ENCODE data around the gene GALP.
"Not testable (repeated sequence)": the region's sequence is repeated elsewhere in the genome, so short reads cannot be mapped to it uniquely, and the experiment has no call there.

The GALP gene

GRCh38 chr19:56175861-56176307 is at the start of gene GALP:
TSS of gene GALP (plus strand) at chr19:56176008. CDS start at chr19:56177109, 1,101 bp downstream.
- not testable (repeated sequence) for DNase-seq

- DNase-seq = no peak
Observed at GRCh38 chr19:56126983-56127780, 48.6 kb upstream of the GALP start.

DNA sequence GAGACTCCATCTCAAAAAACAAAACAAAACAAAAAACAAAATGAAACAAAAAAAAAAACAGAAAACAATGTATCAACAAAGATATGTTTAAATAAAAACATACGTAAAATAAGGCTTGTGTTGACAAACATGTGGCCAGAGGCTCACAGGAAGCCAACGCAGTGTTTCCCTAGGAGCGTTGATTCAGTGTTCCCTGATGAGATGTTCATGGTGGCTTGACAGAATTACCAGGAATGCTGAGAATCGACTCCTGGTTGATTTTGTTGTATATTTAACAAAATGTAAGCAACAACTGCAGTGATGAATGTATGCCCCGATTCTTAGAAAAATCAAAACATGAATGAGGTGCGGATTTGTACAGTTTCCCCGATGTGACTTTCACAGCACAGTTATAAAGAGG is 45.8 kb upstream of the GALP start:
- no peak for DNase-seq

DNA sequence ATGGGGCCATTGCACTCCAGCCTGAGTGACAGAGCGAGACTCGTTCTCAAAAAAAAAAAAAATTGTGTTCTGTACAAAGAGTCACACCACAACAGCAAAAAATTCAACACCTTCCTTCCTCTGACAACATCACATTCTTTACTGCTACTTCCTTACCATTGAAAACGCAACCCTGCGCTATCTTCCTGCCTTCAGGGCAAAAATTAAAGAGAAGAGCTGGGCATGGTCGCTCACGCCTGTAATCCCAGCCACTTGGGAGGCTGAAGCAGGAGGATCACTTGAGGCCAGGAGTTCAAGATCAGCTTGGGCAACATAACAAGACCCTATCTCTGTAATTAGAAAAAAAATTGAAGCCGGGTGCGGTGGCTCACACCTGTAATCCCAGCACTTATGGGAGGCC is 44.2 kb upstream of the GALP start:
- no peak for DNase-seq

DNA sequence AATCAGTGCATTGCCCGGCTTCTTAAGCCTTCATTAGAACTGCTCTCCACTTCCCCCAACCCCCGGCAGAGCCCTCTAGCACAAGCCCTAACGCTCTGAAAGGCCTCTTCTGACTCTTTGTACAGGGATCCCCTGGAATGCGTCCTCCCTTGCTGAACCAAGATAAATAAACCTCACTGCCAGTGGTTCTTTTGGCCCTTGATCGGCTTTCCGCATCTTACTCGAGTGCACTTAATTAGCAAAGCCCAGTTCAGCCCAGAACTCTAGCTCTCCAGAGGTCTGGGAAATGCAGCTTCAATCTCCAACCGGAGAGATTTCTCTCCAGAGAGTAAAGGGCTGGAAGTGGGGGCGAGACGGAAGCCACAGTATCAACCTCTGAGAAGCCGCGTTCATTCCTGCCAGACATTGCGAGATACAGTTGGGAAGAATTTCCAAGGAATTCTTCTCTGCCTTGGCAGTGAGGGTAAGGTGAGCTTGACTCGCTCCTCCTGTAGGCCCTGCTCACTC is 43.4 kb upstream of the GALP start:
- DNase-seq = no peak

DNA sequence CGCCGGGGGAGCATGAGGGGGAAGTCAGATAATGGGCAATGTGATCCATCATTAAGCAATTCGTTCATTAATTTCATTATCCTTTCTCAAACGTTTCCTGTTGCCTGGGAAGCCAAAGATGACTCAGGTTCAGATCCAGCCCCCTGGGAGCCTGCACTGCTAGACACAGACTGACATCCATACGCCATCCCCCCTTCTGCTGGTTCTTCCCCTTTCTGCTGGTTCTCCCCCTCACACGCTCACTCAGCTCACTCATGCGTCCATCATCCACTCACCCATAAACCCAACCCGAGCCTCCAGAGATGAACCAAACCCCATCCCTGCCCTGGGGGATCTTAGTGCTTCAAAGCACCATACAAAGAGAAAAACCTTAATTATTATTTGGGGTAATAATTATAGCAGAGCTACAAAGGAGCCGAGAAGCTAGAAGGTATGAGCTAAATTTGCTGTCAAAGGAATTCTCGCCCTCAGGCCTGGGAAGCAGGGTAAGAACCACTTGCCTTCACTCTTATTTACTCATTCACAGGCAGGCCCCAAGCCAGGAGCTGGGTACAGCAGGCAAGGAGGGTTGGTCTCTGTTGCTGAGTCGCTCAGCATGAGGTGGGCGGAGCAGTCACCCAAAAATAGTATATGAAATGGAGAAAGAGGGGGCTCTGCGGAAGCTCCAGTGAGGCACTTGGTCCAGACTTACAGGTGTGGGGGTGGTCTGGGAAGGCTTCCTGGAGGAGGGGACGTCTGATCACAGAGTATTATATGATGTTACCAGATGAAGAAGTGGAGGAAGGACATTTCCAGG is 41.8 kb upstream of the GALP start:
- no peak for DNase-seq

DNA sequence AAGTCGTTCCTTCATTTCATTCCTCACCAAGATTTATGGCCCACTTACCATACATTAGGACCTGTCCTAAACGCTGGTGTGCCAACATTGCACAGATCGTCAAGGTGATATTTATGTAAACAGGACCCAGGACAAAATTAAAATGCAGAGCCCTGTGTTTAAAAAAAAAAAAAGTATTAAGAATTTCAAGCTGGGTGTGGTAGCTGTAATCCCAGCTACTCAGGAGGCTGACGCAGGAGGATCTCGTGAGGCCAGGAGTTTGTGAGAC is 41.2 kb upstream of the GALP start:
- no peak for DNase-seq

- no peak for DNase-seq
Observed at GRCh38 chr19:56136362-56136761, 39.4 kb upstream of the GALP start.

- no peak for DNase-seq
Observed at GRCh38 chr19:56137405-56137804, 38.4 kb upstream of the GALP start.

DNA sequence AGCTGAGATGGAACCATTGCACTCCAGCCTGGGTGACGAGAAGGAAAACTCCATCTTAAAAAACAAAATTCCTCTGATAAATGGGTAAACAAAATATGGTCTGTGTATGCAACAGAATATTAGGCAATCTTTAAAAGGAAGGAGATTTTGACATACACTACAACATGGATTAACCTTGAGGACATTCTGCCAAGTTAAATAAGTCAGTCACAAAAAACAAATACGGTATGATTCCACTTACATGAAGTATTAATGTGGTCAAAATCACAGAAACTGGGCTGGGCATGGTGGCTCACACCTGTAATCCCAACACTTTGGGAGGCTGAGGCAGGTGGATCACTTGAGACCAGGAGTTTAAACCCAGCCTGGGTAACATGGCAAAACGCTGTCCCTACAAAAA is 37.7 kb upstream of the GALP start:
- no peak for DNase-seq

DNA sequence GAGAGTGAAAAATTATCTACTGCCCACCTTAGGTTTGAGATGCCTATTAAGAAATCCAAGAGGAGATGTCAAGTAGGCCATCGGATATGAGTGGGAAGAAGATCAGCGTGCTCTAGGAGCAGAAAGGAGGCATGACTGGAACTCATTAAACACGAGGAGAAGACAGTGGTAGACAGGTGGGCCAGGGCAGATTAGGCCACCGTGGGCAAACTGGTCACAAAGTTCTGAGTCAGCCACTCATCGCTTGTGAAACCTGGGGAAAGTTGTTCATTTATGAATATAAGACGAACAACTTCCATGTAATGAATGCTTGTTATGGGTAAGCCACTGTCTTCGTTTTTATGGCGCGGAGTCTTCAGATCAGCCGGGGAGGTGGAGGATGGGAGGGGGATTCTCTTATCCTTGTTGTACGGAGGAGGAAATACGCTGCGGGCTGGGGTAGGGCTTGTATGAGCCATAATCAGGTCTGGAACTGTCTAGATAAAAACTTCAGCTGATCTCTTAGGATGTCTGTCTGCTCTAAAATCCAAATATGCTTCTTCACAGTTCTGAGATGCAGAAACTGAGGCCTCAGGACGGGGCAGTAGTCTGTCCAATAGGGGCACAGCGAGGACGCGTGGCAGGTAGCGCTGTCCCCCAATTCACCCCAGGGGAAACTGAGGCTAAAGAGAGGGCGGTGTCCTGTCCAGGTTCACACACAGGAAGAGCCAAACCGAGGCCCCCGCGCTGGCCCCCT is 35.8 kb upstream of the GALP start:
- no peak for DNase-seq

DNA sequence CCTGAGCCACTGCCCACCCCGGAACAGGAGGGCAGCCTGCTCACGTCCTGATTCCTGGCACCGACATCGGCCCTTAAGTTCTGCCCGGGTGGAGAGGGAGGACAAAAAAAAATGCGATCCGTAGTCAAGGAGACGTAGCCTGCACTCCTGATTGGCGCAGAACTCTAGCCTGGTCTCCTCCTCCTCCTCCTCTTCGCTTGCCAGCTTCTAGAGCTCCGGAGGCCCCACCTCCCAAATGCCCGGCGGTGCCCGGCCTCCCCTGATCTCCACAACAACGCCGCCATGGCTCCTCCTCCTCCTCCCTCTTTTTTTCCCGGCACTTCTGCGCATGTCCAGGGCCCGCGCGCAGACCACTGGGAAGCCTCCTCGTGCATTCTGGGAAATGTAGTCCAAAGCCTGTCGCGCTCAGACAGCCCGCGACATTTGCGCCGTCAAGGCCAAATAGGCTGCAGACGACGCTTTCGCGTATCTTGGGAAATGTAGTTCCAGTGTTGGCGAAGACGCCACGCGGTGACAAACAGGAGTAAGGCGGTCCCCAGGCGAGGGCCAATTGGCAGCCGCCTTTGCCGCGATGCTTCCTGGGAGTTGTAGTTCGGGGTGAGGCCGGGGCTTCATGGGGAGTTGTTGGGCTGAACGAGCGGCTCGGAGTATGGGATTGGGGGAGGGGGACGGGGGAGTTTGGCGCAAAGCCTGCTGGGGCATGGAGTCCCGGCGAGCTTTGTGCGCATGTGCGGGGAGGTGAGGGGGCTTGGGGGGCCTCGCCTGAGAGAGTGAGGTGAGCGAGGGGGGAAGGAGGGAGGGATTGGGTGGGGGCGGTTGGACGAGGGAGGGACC is 35.0 kb upstream of the GALP start, which contains the start of gene ZNF444:
TSS of gene ZNF444 (plus strand) at position 705 of the 834 bp plus-strand sequence. CDS start 5,625 bp downstream, outside the sequence.
- peak; percentile 100 for DNase-seq

DNA sequence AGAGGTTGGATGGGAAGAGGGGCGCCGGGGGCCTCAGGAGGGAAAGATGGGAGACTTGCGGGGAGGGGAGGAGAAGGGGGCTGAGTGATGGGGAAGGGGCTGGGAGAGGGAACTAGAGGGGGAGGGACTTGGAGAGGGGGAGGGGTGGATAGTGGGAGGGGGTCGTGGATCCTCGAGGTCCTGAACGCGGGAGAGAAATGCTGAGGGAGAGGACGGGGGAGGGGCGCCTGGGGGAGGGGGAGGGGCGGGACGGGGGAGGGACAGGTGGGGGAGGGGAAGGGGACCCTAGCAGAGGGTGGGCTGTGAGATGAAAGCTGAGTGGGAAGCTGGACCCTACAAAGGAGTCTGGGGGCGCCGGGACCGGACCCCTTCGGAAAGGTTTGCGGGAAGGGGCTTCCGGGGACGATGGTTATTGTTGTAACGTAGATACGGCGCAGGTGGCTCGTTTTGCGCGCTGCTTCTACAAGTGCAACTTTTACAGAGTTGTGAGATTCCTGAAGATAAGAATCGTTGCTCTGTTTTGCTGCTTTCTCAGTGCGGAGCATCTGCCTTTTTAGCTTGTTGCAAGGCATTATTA is 34.3 kb upstream of the GALP start:
- peak; percentile 70 for DNase-seq

GRCh38 chr19:56142087-56142787 is 33.6 kb upstream of the GALP start:
- DNase-seq = no peak

DNA sequence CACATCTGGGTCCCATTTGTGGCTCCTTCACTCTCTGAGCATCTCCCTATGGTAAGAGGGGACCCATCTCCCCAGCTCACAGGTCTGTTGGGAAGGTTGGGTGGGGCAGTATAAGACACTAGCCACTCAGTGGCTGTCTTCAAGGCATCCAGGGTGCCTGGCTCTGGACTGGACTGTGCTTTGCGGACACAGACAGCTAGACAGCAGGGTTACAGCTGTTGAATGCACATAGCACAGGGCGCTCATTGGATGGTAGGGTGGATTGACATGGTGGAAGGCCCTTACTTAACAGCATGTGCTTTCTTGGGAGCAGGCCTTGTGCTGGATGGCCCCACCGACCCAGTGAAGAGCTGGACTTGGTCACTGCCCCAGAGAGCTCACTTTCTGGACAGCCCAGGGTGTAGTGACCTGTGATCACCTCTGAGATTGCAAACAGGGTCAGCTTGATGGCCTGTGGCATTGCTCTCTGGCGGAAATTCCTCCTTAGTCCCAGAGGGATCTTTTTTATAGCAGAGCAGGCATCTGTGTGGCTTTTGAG is 32.8 kb upstream of the GALP start:
- DNase-seq = no peak

DNA sequence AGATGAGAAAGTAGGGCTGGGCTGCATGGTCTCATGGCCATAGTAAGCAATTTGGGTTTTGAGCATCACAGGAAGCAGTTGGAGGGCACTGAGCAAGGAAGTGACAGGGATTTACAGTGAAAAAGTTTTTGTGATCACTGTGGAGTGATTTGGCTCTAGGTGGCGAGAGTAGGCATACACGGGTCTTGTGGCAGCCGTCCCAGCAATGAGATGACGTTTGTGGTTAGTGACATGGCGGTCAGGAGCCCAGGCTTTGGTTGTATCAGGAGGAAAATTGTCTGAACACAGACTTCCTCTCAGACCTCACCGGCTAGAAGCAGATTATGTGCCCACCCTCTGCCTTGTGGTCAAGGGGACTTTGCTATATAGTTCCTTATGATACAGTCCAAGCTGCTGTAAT is 31.4 kb upstream of the GALP start:
- DNase-seq = no peak

DNA sequence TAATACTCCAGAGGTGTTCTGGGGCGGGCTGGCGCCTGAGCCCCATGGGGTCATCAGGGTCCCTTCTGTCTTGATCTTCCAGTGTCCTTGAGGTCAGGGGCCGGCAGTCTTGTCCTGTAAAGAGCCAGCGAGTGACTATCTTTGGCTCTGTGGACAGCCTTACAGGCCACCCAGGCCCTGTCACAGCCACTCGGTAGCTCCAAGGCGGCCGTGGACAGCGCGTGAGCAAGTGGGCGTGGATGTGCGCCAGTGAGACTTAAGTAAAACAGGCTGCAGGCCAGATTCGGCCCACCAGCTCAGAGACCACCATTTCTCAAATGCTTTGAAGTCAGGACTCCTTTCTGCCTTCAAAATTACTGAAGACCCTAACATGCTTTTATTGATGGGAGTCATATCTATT is 31.0 kb upstream of the GALP start:
- DNase-seq = no peak

DNA sequence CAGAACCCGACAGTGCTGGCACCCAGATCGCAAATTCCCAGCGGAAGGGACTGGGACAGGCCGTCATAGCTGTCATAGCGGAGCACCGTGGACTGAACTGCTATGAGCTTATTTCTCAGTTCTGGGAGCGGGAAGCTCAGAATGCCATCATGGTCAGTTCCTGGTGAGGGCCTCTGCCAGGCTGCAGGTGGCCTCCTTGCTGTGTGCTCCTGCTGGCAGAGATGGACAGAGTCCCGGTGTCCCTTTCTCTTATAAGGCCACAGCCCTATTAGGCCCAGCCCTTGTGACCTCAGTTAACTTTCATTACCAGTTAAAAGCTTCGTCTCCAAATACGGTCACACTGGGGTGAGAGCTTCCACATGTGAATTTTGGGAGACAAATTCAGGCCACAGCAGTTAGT is 30.1 kb upstream of the GALP start:
- DNase-seq = no peak

DNA sequence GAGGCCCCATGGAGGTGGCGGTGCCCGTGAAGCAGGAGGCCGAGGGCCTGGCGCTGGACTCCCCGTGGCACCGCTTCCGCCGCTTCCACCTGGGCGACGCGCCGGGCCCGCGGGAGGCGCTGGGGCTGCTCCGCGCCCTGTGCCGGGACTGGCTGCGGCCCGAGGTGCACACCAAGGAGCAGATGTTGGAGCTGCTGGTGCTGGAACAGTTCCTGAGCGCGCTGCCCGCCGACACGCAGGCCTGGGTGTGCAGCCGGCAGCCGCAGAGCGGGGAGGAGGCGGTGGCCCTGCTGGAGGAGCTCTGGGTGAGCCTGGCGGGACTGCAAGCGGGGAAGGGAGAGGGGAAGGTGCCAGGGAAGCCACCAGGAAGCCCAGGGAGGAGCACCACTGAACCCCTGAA is 28.9 kb upstream of the GALP start:
- no peak for DNase-seq

DNA sequence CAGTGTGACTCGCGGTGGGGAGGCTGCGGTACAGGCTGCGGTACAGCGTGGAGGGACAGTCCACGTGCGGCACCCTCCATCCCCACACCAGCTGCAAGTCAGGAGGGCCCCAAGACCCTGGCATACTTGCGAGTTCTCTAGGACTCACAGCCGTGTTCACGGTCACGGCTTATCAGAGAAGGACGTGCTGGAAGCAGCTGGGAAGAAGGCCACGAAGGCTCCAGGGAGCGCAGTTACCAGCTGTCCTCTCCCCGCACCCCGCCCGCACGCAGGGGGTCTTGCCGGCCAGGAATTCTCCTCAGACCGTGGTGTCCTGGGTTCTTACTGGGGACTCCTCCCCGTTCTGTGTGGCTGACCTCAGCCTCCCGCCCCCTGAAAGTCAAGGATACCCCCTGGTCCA is 28.5 kb upstream of the GALP start:
- DNase-seq = no peak

- DNase-seq = no peak
Observed at GRCh38 chr19:56148096-56148495, 27.7 kb upstream of the GALP start.

Measured in activated effector memory CD4-positive, alpha-beta T cell treated with anti-CD3 and anti-CD28 coated beads, Interleukin-2, amount 50 U/mL, for 16 hours (primary cell).